RWPE2 (cell line): ENCODE data around the gene ZNF598.

Experiments
- ATAC-seq: fragments of 200-7000 bp; cut with Tn5 transposase; 3 replicates; pipeline ENCODE4 v1.9.1; 2021; ENCODE audit warnings: low read depth
- DNase-seq: peaks from one replicate; pipeline ENCODE4 v3.0.0-alpha.2; 2020; ENCODE audit warnings: low spot score
- H3K27ac ChIP-seq: fragments of 450-650 bp; 2 replicates; pipeline ENCODE4 v1.5.1; 2017; ENCODE audit warnings: mild to moderate bottlenecking; ENCODE audit not compliant: poor library complexity, severe bottlenecking
- H3K27me3 ChIP-seq: fragments of 250-450 bp; sonication (Bioruptor Pico); 2 replicates; pipeline ENCODE4 v1.5.1; 2021; ENCODE audit warnings: mild to moderate bottlenecking, moderate library complexity; ENCODE audit not compliant: insufficient read depth, poor library complexity, severe bottlenecking
- H3K36me3 ChIP-seq: fragments of 250-450 bp; sonication (Bioruptor Pico); 2 replicates; pipeline ENCODE4 v1.5.1; 2020; ENCODE audit warnings: low read depth, mild to moderate bottlenecking, moderate library complexity
- H3K4me1 ChIP-seq: fragments of 250-450 bp; sonication (Bioruptor Pico); 2 replicates; pipeline ENCODE4 v1.5.1; 2021; ENCODE audit warnings: mild to moderate bottlenecking, moderate library complexity; ENCODE audit not compliant: insufficient read depth, poor library complexity, severe bottlenecking
- H3K4me3 ChIP-seq: fragments of 250-450 bp; sonication (Bioruptor Pico); 2 replicates; pipeline ENCODE4 v1.5.1; 2021; ENCODE audit warnings: mild to moderate bottlenecking, moderate library complexity; ENCODE audit not compliant: severe bottlenecking
- H3K9me3 ChIP-seq: fragments of 250-450 bp; sonication (Bioruptor Pico); 2 replicates; pipeline ENCODE4 v1.5.1; 2021; ENCODE audit warnings: mild to moderate bottlenecking, moderate library complexity; ENCODE audit not compliant: severe bottlenecking
- TF ChIP-seq, protein P1 (sequence below): fragments of 450-650 bp; IDR thresholded peaks from one replicate; pipeline ENCODE4 v1.5.1; 2017; ENCODE audit warnings: mild to moderate bottlenecking, moderate library complexity; ENCODE audit not compliant: poor library complexity, severe bottlenecking

The ZNF598 gene

DNA sequence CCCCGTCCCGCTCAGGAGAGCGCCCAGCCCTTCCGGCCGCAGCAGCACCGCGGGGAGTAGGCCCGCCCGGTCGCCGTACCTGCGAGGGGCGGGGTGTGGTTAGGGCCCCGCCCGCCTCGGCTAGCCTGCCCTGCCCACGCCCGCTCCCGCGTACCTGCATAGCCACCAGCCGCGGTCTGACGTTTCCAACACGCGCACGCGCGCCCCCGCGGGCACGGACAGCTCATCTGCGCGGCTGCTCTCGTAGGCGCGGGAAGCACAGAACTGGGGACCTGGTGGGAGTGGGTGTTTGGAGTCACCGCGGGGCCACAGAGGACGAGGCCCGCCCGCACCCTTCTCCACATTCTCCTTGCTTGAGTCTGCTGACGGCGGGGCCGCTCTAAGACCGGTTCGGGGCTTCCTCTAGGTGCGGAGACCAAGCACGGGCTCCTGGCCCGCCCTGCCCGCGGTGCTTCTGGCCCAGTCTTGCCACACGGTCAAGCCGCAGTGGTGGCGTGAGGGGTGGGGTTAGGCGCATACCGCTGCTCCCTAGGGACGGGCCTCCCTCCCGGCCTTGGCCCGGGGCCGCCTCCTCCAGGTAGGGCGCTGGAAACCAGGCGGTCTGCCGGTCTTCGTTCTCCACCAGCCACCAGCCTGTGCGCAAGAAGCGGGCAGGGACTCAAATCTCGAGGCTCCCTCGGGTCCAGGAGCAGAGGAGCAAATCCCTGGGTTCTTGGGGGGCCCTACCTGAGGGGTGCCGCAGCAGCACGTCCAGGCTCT, 30.2 kb downstream of the ZNF598 start:
- Histone ChIP-seq H3K9me3 (no peaks in the 10 kb centered on the region), H3K4me1 (no peaks in the 10 kb centered on the region), H3K36me3 (peaks cover 29% of the 10 kb centered on the region), H3K4me3 (peak overlapping the region; percentile 41), H3K27me3 (no peaks in the 10 kb centered on the region), H3K27ac (peak overlapping the region; percentile 47)
- ATAC-seq (peak; percentile 57), DNase-seq (peak; percentile 91)
- TF ChIP-seq, protein P1, sequence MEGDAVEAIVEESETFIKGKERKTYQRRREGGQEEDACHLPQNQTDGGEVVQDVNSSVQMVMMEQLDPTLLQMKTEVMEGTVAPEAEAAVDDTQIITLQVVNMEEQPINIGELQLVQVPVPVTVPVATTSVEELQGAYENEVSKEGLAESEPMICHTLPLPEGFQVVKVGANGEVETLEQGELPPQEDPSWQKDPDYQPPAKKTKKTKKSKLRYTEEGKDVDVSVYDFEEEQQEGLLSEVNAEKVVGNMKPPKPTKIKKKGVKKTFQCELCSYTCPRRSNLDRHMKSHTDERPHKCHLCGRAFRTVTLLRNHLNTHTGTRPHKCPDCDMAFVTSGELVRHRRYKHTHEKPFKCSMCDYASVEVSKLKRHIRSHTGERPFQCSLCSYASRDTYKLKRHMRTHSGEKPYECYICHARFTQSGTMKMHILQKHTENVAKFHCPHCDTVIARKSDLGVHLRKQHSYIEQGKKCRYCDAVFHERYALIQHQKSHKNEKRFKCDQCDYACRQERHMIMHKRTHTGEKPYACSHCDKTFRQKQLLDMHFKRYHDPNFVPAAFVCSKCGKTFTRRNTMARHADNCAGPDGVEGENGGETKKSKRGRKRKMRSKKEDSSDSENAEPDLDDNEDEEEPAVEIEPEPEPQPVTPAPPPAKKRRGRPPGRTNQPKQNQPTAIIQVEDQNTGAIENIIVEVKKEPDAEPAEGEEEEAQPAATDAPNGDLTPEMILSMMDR, result no peak

DNA sequence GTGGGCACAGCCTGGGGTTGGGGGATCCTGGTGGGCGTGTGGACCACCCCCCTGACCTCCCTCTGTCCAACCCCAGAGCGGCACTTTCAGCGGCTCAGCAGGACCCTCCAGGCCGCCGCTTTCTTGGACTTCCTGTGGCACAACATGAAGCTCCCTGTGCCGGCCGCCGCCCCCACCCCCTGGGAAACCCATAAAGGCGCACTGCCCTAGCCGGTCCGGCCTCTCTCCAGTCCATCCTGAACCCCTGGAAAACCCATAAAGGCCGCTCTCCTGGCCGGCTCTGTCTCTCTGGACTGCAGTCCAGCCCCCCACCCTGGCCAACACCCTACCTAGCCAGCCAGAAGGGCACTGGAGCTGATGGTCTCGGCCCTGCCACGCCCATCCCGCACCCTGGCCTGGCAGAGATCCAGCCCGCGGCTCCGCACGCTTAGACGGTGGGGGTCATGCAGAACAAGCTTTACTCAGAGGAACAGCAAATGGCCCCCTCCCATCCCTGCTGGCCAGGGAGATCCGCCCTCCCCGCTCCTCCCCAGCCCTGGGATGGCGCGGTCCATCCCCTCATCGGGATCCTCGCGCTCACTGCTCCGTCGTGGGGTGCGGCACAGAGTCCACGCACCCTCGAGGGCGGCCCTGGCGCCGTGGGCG, 31.0 kb downstream of the ZNF598 start:
- no peaks in the 10 kb centered on the region for H3K4me1 ChIP-seq
- ATAC-seq (no peak), DNase-seq (no peak)
- TF ChIP-seq, protein P1, result no peak
- H3K36me3 ChIP-seq, result peaks cover 31% of the 10 kb centered on the region
- peak overlapping the region; percentile 47 for H3K27ac ChIP-seq
- H3K27me3 ChIP-seq, result no peaks in the 10 kb centered on the region
- no peaks in the 10 kb centered on the region for H3K9me3 ChIP-seq
- H3K4me3 ChIP-seq, result peak overlapping the region; percentile 41

DNA sequence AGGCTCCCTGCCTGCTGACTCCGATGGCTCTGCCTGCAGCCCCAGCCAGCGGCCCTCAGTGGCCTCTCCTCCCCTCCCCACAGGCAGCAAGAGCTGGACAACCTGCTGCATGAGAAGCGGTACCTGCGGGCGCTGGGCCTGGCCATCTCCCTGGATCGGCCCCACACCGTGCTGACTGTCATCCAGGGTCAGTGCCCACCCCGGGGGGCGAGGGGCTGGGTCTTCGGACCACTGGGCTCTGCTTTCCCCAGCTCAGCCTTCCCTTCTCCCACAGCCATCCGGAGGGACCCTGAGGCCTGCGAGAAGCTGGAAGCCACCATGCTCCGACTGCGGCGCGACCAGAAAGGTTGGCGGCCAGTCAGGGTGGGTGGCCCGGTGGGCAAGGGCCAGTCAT, 31.7 kb downstream of the ZNF598 start:
- no peaks in the 10 kb centered on the region for H3K4me1 ChIP-seq
- no peaks in the 10 kb centered on the region for H3K27me3 ChIP-seq
- TF ChIP-seq, protein P1, result no peak
- H3K27ac ChIP-seq, result no peak overlapping the region
- no peak overlapping the region for H3K4me3 ChIP-seq
- DNase-seq (no peak), ATAC-seq (no peak)
- peaks cover 31% of the 10 kb centered on the region for H3K36me3 ChIP-seq
- no peaks in the 10 kb centered on the region for H3K9me3 ChIP-seq

DNA sequence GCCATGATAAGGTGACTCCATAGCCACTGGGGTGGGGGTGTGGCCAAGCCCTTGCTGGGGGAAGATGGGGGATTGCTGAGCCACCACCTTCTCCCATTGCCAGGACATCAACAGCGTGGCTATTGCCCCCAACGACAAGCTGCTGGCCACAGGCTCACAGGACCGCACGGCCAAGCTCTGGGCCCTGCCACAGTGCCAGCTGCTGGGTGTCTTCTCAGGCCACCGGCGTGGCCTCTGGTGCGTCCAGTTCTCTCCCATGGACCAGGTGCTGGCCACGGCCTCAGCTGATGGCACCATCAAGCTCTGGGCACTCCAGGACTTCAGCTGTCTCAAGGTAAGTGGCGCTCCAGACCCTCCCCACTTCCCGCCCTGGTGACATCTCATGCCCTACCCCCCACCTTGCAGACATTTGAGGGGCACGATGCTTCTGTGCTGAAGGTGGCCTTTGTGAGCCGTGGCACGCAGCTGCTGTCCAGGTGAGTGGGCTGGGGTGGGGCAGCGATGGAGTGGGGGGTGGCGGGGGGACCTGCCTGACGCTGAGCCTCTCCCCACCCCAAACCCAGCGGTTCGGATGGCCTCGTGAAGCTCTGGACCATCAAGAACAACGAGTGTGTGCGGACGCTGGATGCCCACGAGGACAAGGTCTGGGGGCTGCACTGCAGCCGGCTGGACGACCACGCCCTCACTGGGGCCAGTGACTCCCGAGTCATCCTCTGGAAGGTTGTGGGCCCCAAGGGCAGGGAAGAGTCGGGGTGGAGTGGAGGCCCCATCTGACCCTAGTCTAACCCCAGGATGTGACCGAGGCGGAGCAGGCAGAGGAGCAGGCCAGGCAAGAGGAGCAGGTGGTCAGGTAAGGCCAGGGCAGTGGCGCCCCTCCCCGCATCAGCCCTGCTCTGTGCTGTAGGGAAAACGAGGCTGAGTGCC, 32.4 kb downstream of the ZNF598 start:
- H3K36me3 ChIP-seq, result peaks cover 31% of the 10 kb centered on the region
- no peak overlapping the region for H3K4me3 ChIP-seq
- H3K27me3 ChIP-seq, result no peaks in the 10 kb centered on the region
- H3K9me3 ChIP-seq, result no peaks in the 10 kb centered on the region
- TF ChIP-seq, protein P1, result no peak
- no peaks in the 10 kb centered on the region for H3K4me1 ChIP-seq
- no peak overlapping the region for H3K27ac ChIP-seq
- no peak for DNase-seq
- ATAC-seq, result no peak
